ENCODE data around the gene CHID1.
A peak's percentile ranks its signal among the peaks of the same experiment; 100 is the strongest.

The CHID1 gene

DNA sequence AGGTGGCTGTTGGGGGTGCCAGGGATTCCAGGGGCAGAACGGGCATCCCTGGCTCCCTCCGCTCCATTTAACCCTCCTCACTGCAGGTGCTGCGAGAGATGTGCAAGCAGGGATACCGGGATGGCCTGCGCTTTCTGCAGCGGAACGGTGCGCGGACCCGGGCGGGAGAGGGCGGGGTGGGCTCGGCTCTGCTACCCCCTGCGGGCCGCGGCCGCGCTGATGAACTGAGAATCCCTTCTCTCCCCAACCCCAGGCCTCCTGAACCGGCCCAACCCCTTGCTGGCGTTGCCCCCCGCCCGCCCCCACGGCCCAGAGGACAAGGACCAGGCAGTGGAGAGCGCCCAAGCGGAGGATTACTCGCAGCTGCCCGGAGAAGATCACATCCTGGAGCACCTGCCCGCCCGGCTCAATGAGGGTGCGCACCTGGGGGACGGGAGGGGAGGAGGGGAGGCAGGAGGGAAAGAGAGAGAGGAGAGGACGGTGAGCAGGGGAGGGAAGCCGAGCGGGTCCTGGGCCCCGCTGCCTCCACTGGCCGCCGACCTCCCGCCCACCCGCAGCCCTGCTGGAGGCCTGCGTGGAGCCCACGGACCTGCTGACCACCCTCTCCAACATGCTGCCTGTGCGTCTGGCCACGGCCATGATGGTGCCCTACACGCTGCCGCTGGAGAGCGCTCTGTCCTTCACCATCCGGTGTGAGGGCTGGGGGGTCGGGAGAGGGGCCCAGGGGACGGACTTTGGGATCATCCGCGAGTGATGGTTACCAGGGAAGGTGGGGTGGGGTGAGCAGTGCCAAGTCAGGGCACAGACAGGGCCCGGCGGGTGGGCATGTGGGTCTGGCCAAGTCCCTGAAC is 86.9 kb downstream of the CHID1 start:
- DNase-seq (ENCODE audit: low read depth in 2 of 2): no peak

DNA sequence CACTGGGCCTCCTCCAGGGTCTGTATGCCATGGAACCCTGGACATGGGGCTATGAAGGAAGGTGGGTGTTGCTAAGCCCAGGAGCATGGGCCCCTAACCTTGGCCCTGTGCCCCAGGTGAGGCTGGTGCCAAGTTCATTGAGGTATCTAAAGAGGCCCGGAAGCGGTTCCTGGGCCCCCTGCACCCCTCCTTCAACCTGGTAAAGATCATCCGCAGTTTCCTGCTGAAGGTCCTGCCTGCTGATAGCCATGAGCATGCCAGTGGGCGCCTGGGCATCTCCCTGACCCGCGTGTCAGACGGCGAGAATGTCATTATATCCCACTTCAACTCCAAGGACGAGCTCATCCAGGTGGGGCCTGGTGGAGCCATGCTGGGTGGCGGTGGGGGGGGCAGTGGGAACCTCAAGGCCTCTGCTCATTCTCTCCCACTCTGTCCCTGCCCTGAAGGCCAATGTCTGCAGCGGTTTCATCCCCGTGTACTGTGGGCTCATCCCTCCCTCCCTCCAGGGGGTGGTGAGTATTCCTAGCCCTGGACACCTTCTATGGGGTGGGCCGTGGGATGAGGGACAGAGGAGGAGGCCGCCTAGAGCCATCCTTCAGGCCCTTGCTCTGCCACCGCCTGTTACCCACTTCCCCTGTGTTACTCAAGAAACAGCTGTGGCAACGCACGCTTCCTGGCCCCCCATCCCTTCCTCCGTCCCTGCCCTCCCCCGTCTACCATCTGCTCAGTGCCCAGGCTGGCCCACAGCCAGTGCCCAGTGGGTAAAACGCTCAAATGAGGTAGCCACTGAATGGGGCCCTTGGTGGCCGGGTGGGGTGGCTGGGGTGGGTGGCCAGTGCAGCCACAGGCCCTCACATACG is 88.9 kb downstream of the CHID1 start:
- DNase-seq (ENCODE audit: low read depth in 2 of 2): no peak

DNA sequence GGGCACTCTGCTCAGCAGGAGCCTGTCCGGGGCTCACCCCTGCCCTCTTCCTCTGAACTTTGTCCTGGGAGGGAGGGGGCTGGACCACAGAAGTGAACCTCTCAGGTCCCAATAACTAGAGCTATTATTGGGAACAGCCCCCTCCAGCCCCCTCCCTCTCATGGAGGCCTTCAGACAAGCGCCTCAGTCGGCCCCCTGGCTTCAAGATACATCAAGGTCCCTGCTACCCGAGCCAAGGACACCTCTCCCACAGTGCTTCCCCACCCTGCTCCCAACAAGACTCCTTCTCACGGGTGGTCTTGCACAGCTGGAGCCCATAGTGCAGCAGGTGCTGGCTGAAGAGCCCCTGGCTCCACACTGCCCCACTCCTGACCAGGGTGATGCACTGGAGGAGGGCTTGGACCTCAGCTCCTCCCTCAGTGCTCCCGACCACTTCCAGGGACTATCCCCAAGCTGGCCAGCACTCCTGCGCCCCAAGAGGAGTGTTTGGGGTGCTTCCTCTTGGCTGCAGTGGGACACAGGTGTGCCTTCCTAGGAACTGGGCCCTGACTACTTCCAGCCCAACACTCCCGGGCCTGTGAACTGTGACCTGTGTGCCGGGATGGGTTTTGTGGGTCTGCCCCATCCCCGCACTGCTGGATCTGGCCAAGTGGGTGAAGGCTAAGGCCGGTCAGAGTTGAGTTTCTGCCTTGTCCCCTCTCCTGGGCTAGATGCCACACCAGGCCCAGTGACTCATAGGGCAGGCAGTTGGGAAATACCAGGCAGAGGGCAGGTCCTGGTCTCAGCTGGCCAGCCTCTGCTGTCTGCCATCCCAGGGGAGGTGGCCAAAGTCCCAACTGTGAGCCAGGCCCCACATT is 89.7 kb downstream of the CHID1 start:
- no peak for DNase-seq (ENCODE audit: low read depth in 2 of 2)

GRCh38 chr11:819943-820649 is 90.5 kb downstream of the CHID1 start:
- DNase-seq (ENCODE audit: low read depth in 2 of 2): peak; percentile 86 to 89

- peak; percentile 86 to 92 for DNase-seq (ENCODE audit: low read depth in 2 of 2)
Observed at GRCh38 chr11:819129-819931, 91.3 kb downstream of the CHID1 start.

DNA sequence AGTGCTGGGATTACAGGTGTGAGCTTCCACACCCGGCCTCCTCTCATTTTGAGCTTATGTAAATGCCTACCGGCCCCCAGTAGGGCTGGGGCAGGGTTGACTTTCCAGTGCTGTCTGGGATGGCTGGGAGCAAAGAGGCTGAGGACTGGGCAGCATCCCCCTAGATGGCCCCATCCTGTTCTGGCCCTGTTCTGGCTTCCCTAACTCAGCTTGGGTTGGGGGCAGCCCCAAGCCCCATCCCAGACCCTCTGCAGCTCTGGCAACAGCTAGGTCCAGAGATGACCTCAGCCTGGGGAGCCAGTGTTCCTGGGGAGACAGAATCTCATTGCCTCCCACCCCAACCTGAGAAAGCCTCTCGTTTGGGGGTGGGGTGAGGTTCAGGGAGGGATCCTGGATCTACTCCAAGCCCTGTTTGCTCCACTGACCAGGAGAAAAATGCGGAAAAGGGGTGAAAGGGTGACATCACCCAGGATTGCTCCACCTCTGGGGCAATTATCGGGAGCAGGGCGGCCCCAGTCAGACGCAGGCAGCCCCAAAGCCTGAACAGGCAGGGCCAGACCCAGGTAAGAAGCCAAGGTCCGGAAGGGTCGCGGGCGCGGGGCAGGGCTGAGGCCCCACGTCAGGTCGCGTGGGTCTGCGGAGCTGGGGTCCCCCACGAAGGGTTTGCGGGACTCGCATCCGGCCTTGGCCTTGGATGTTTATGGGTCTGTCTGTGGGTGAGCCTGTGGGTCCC is 92.0 kb downstream of the CHID1 start, which contains the start of gene PNPLA2:
Gene PNPLA2 (plus strand): TSS at position 519 of the 733 bp plus-strand sequence. CDS start 805 bp downstream, outside the sequence.
- DNase-seq (ENCODE audit: low read depth in 2 of 2): no peak
